OCI-LY7 (cell line): ENCODE measurements around the gene SIPA1L3. TPM values are rescaled to one million over a fixed set of nuclear protein-coding genes. Genes with fewer than 3 reads are reported as not detected.

Experiments
- BruUV-seq: library from RNA; stranded (reverse); fragments of 400-500 nt; replicated peaks from 2 replicates; lab custom pipeline; 2021; lab: Mats Ljungman, UMichigan
- CTCF ChIA-PET: fragments of 300-600 bp; sonication (Branson Sonifier 250); formaldehyde crosslinking; loops from one replicate; lab custom pipeline; 2022; ENCODE audit warnings: antibody characterized with exemption; ENCODE audit not compliant: unreplicated experiment; lab: Charles Lee
- POLR2A ChIA-PET: fragments of 300-600 bp; sonication (Branson Sonifier 250); formaldehyde crosslinking; loops from one replicate; lab custom pipeline; 2022; ENCODE audit warnings: antibody characterized with exemption; lab: Charles Lee
- DNase-seq: peaks from one replicate; pipeline ENCODE4 v3.0.0-alpha.2; 2015; ENCODE audit warnings: low spot score
- H2AFZ ChIP-seq: fragments of 200-600 bp; sonication (generic), shearing (Covaris generic); 2 replicates; pipeline ENCODE4 v1.6.1; 2014; ENCODE audit warnings: mild to moderate bottlenecking, antibody characterized with exemption, low read length, moderate library complexity
- H3K27ac ChIP-seq: fragments of 200-600 bp; sonication (generic); 2 replicates; pipeline ENCODE4 v1.5.1; 2014; ENCODE audit warnings: mixed run types, low read depth, mild to moderate bottlenecking, moderate library complexity, low read length, inconsistent platforms; ENCODE audit not compliant: poor library complexity, severe bottlenecking
- H3K36me3 ChIP-seq: fragments of 200-600 bp; sonication (generic); 2 replicates; pipeline ENCODE4 v1.6.1; 2014; ENCODE audit warnings: mild to moderate bottlenecking, antibody characterized with exemption, low read length, moderate library complexity, mixed read lengths; ENCODE audit not compliant: insufficient read depth
- H3K4me1 ChIP-seq: fragments of 200-600 bp; sonication (generic); 2 replicates; pipeline ENCODE4 v1.5.1; 2014; ENCODE audit warnings: mild to moderate bottlenecking, low read length; ENCODE audit not compliant: insufficient read depth, poor library complexity, severe bottlenecking
- H3K4me2 ChIP-seq: fragments of 200-600 bp; sonication (generic); 2 replicates; pipeline ENCODE4 v1.6.1; 2014; ENCODE audit warnings: mild to moderate bottlenecking, low read length
- H3K4me3 ChIP-seq: fragments of 200-600 bp; sonication (generic); 2 replicates; pipeline ENCODE4 v1.5.1; 2014; ENCODE audit warnings: mild to moderate bottlenecking, low read depth, low read length; ENCODE audit not compliant: poor library complexity, severe bottlenecking
- H3K79me2 ChIP-seq: fragments of 200-600 bp; sonication (generic); 2 replicates; pipeline ENCODE4 v1.6.1; 2016; ENCODE audit warnings: low read depth, mild to moderate bottlenecking, low read length, moderate library complexity, mixed read lengths; ENCODE audit not compliant: insufficient read depth
- H3K9me2 ChIP-seq: fragments of 200-600 bp; sonication (generic); 2 replicates; pipeline ENCODE4 v1.6.1; 2016; ENCODE audit warnings: mild to moderate bottlenecking, low read length, mixed read lengths; ENCODE audit not compliant: insufficient read depth
- H3K9me3 ChIP-seq: fragments of 200-600 bp; sonication (generic); 2 replicates; pipeline ENCODE4 v1.6.1; 2014; ENCODE audit warnings: mild to moderate bottlenecking, mixed run types, low read length, mixed read lengths
- H4K20me1 ChIP-seq: fragments of 200-600 bp; sonication (generic); 2 replicates; pipeline ENCODE4 v1.6.1; 2014; ENCODE audit warnings: mild to moderate bottlenecking, antibody characterized with exemption, low read length, moderate library complexity, mixed read lengths; ENCODE audit not compliant: insufficient read depth
- EZH2phosphoT487 ChIP-seq: fragments of 200-600 bp; sonication (generic); IDR thresholded peaks from 2 replicates; pipeline ENCODE4 v1.6.1; 2018; ENCODE audit warnings: low read depth, borderline replicate concordance, mild to moderate bottlenecking, mixed run types, antibody characterized with exemption, low read length, moderate library complexity, mixed read lengths
- intact Hi-C: fragments of 100-400 bp; cut with micrococcal nuclease; formaldehyde crosslinking; loops from one replicate; pipeline ENCODE4 v1.10.0; 2022; ENCODE audit not compliant: unreplicated experiment
- total RNA-seq, 2 experiments: library from RNA; depleted of rRNA in 1 of 2; stranded (reverse); fragments of >200 nt in 1 of 2; shearing (Covaris generic) in 1 of 2; gene quantifications; 2 replicates each; pipeline ENCODE4 v1.2.3, GENCODE V29; 2014 to 2022
- TF ChIP-seq, protein P1 (sequence below): fragments of 200-600 bp; sonication (generic); conservative IDR thresholded peaks from 2 replicates; pipeline ENCODE4 v1.5.1; 2014; ENCODE audit warnings: mild to moderate bottlenecking, antibody characterized with exemption, low read length, moderate library complexity, mixed read lengths

Gene SIPA1L3
- total RNA-seq, 2 experiments from 2014 or later = 21.2 to 84.4 TPM

DNA sequence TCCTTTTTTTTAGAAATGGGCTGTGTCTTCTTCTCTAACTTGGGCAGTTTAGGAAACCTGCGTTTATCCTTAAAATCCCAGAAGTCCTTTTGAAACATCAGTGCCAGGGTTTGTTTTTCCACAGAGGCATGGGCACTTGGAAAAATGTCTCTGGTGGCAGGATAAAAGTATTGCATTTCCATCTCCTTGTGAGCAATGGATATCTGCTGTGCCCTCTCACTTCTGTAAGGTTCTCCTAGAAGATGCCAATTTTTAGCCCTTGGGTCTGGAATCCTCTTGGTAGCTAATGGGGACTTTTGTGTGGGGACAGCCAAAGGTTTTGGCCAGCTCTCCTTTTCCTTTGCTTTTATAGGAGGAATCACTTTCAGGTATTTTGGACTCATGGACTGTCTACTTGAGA lies 21.6 kb upstream of the SIPA1L3 start:
- ChIA-PET CTCF (interaction anchor here (0.6 kb wide), 1 partner anchor 285 kb away, joined by 3 read pairs; no protein-coding TSS in a partner anchor), POLR2A (no interaction called here)
- Histone ChIP-seq H3K79me2 (no peaks in the 10 kb centered on the region), H3K4me3 (no peak overlapping the region), H3K36me3 (no peaks in the 10 kb centered on the region), H3K9me3 (no peaks in the 10 kb centered on the region), H3K4me1 (no peaks in the 10 kb centered on the region), H3K27ac (no peak overlapping the region), H3K9me2 (no peaks in the 10 kb centered on the region), H3K4me2 (no peak overlapping the region), H4K20me1 (no peaks in the 10 kb centered on the region), H2AFZ (no peak overlapping the region)
- BruUV-seq = no TSS peak
- intact Hi-C loops = no loop called here
- DNase-seq = no peak
- TF ChIP-seq EZH2phosphoT487 = no peak
- TF ChIP-seq, protein P1, sequence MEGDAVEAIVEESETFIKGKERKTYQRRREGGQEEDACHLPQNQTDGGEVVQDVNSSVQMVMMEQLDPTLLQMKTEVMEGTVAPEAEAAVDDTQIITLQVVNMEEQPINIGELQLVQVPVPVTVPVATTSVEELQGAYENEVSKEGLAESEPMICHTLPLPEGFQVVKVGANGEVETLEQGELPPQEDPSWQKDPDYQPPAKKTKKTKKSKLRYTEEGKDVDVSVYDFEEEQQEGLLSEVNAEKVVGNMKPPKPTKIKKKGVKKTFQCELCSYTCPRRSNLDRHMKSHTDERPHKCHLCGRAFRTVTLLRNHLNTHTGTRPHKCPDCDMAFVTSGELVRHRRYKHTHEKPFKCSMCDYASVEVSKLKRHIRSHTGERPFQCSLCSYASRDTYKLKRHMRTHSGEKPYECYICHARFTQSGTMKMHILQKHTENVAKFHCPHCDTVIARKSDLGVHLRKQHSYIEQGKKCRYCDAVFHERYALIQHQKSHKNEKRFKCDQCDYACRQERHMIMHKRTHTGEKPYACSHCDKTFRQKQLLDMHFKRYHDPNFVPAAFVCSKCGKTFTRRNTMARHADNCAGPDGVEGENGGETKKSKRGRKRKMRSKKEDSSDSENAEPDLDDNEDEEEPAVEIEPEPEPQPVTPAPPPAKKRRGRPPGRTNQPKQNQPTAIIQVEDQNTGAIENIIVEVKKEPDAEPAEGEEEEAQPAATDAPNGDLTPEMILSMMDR = no peak

DNA sequence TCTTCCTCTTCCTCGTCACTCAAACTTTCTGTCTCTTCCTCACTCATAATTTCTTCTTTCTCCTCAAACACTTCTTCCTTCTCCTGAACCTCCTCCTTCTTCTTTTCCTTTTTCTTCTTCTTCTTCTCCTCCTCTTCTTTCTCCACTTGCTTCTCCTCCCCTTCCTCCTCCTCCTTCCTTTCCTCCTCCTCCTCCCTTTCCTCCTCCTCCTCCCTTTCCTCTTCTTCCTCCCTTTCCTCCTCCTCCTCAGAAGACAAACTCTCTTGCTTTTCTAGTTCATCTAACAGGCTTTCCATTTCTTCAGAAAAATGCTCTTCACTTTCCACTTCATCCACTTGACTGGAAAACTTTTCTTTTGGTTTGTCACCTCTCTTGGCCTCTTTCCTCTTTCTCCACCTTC lies 20.4 kb upstream of the SIPA1L3 start:
- POLR2A ChIA-PET = no interaction called here
- TF ChIP-seq, protein P1 = no peak
- no peak for TF ChIP-seq EZH2phosphoT487
- no TSS peak for BruUV-seq
- CTCF ChIA-PET = no interaction called here
- no peak for DNase-seq
- H3K9me3 ChIP-seq = no peaks in the 10 kb centered on the region
- no peaks in the 10 kb centered on the region for H3K36me3 ChIP-seq
- intact Hi-C loops = no loop called here
- no peak overlapping the region for H2AFZ ChIP-seq
- H3K9me2 ChIP-seq = no peaks in the 10 kb centered on the region
- H3K79me2 ChIP-seq = no peaks in the 10 kb centered on the region
- no peak overlapping the region for H3K4me3 ChIP-seq
- no peak overlapping the region for H3K4me2 ChIP-seq
- no peaks in the 10 kb centered on the region for H4K20me1 ChIP-seq
- no peaks in the 10 kb centered on the region for H3K4me1 ChIP-seq
- H3K27ac ChIP-seq = no peak overlapping the region

DNA sequence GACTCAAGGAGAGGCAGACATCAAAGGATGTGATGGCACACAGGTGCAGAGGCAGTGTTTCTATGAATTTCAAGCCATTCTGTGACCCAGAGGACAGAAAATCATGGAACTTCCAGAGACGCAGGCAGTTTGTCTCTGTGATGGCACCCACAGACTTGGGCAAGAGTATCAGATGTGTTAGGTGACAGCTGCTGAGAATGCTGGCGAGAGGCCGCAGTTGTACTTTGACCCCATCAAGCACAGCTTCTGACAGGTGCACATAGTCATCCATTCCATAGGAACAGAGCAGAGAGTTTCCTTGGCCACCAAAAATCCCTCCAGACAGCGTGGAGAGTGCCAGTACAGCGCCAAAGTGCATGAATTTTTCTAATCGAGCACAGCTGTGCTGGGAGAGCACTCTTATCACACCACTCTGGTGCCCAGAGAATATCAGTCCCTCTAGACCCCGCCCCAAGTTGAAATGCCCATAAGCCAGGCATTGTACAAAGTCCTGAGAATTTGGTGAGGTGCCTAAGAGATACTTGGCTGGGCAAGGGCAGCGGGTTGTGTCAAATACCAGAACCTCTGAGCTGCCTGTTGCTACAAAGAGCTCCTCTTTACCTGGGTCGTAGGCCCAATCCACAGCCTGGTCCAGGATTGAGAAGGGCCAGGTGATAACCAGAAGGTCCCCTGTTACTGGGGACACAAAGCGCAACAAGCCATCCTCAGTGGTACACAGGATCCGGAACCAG lies 13.0 kb upstream of the SIPA1L3 start:
- no peak overlapping the region for H3K4me3 ChIP-seq
- TF ChIP-seq, protein P1 = no peak
- TF ChIP-seq EZH2phosphoT487 = no peak
- intact Hi-C loops = no loop called here
- no peaks in the 10 kb centered on the region for H4K20me1 ChIP-seq
- H3K9me3 ChIP-seq = no peaks in the 10 kb centered on the region
- H3K4me1 ChIP-seq = peaks cover 8% of the 10 kb centered on the region
- no peak overlapping the region for H3K4me2 ChIP-seq
- H3K27ac ChIP-seq = no peak overlapping the region
- H3K9me2 ChIP-seq = no peaks in the 10 kb centered on the region
- no TSS peak for BruUV-seq
- H3K36me3 ChIP-seq = no peaks in the 10 kb centered on the region
- CTCF ChIA-PET = no interaction called here
- no peak overlapping the region for H2AFZ ChIP-seq
- no peak for DNase-seq
- POLR2A ChIA-PET = interaction anchor here (0.6 to 0.8 kb wide), 2 partner anchors 145 to 487 kb away, joined by 3 read pairs; no protein-coding TSS in a partner anchor
- no peaks in the 10 kb centered on the region for H3K79me2 ChIP-seq
